Gastrocnemius medialis (tissue), 4 donors: Measurements from ENCODE around the gene OLFM4.

Experiments
- CTCF ChIP-seq, 5 experiments: fragments of 450-650 bp in 3 of 5; fragments of 200-600 bp in 2 of 5; sonication (generic) in 2 of 5; IDR thresholded peaks in 4 of 5; conservative IDR thresholded peaks in 1 of 5; 1 replicate in 4 of 5; 2 replicates in 1 of 5; pipeline ENCODE4 v1.5.1; 2016 to 2019; ENCODE audit warnings: antibody characterized with exemption in 5 of 5, mild to moderate bottlenecking in 3 of 5, moderate library complexity in 3 of 5
- POLR2A ChIP-seq, 2 donors: fragments of 450-650 bp; IDR thresholded peaks; one replicate each; pipeline ENCODE4 v1.6.1; 2017; ENCODE audit warnings: antibody characterized with exemption in 2 of 2, mild to moderate bottlenecking in 2 of 2, moderate library complexity in 2 of 2

- TF ChIP-seq POLR2A (IDR thresholded peaks at IDR 0.05) (no peak), CTCF (IDR thresholded peaks at IDR 0.05 in 4 of 5, conservative IDR thresholded peaks at IDR 0.05 in 1 of 5) (no peak)
These were observed 37.8 kb downstream of the OLFM4 start for GRCh38 chr13:53066411-53066810.
